COLO668 (cell line): ENCODE results near the gene GRIK1.

Experiments
- DNase-seq: peaks from one replicate; lab custom pipeline; 2025; ENCODE audit not compliant: unreplicated experiment; lab: John Stamatoyannopoulos, UW

The GRIK1 gene

GRCh38 chr21:29914326-29914725, 25.5 kb downstream of the GRIK1 start:
- no peak for DNase-seq

DNA sequence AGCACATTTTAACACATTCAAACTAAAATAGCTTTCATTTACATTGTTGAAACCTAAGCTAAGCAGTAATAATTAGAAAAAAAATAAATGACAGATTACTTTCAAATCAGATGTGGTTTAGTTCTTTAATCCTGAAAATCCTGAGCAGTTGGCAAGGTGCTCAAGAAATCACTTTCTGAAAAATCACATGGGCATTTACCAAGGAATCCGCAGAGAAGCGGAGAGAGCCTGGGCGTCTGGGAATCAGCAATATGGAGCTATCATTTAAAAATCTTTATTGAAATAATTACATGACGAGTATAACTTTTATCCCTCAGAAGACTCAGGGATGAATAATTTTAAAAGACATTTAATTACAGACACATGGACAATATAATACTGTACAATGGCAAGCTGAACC, 30.2 kb downstream of the GRIK1 start:
- no peak for DNase-seq

GRCh38 chr21:29904359-29905282, 35.2 kb downstream of the GRIK1 start:
- no peak for DNase-seq

GRCh38 chr21:29896884-29897283, 42.9 kb downstream of the GRIK1 start:
- DNase-seq, result no peak

DNA sequence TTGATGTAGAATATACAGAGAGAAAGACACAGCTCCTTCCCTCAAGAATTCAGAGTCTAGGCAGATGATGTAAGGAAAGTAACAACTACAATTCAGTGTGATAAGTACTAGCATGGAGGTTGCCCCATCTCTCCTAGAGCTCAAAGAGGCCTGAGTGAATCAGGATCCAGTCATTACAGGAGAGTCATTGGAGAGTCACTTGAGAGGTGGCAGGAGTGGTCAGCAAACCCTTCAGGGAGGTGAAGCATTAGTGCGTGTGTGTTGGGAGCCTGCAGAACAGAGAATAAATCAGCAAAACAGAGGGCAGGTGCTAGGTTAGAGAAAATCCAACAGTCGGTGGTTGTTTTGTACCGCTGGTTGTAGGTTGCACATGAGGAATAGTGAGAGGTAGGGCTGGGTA, 46.1 kb downstream of the GRIK1 start:
- DNase-seq, result no peak

- no peak for DNase-seq
These were observed 47.4 kb downstream of the GRIK1 start for GRCh38 chr21:29892379-29892778.

GRCh38 chr21:29888437-29888836, 51.4 kb downstream of the GRIK1 start:
- no peak for DNase-seq

GRCh38 chr21:29887313-29888009, 52.3 kb downstream of the GRIK1 start:
- no peak for DNase-seq

DNA sequence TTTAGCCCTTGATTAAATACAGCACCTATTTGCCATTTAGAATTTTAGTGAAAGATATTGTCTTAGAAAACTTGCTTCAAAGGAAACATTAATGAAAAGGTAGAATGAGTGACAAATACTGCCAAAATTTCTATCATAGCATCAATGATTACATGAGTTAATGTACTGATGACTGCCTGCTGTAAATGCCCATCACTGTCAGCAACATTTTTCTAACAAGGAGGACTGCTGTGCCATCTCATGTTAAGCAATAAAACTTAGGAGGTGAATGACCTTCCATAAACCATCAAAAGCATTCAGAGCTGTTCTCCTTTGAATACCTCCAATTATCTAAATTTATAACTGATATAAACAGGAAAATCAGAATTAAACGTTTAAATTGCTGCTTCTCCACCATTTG, 54.3 kb downstream of the GRIK1 start:
- no peak for DNase-seq

- no peak for DNase-seq
These were observed 63.9 kb downstream of the GRIK1 start for GRCh38 chr21:29875873-29876272.

DNA sequence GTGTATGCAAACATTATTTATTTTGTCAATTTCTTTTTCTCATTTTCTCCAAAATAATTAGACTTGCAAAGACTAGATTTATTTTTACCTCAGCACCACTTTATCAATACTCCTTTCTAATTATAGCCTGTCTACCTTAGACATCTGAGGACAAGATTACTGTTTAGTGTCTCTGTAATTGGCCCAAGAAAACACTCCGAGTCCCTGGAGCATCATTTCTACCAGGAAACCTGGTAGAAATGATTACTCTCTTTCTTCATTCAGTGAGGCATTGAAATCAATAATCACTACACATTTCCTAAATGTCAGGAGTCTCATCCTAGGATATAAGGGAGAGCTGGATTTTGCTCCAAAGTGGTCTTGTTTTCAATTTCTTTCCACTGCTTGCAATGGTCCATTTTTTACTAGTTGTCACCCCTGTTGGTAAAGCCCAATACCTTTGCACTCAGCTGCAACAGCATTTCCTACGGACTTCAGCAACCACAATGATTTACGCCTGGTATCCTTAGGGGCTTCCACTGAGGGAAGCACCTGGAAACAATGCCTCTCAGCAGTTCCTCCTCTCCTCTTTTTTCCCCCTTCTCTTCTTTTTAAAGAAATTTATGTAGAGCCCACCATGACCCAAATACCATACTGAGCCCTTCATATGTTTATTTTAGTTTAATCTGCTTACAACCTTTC, 64.6 kb downstream of the GRIK1 start:
- DNase-seq, result no peak

DNA sequence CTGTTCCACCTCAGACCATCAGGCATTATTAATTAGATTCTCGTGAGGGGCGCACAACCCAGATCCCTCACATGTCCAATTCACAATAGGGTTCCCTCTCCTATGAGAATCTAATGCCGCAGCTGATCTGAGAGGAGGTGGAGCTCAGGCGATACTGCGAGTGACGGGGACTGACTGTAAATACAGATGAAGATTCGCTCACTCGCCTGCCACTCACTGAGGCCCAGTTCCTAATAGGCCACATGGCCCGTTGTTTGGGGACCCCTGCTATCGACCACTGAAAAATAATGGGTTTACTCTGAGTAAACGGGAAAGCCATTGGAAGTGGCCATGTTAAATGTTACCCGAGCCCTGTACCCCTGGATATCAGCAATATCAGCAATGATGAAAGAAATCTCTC, 65.9 kb downstream of the GRIK1 start:
- no peak for DNase-seq

GRCh38 chr21:29870814-29871213, 69.0 kb downstream of the GRIK1 start:
- DNase-seq, result no peak

GRCh38 chr21:29867796-29868195, 72.0 kb downstream of the GRIK1 start:
- no peak for DNase-seq

DNA sequence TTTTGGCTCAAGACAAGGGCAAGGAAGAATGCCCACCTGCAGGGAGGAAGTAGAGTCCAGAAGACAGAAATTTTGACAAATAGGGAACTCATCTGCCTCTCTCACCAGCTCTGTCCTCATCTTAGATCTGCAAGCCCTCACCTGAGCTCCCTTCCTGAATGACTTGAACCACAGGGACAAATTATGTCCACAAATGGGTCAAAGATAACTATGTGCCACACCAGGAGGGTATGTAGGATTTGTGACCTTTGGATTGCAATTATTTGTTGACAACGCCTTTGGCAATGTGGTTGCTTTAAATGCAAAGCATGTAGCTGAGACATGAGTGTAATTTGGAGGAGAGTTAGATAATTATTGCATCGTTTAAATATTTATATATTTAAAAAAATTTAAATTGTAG, 79.5 kb downstream of the GRIK1 start:
- DNase-seq, result no peak

DNA sequence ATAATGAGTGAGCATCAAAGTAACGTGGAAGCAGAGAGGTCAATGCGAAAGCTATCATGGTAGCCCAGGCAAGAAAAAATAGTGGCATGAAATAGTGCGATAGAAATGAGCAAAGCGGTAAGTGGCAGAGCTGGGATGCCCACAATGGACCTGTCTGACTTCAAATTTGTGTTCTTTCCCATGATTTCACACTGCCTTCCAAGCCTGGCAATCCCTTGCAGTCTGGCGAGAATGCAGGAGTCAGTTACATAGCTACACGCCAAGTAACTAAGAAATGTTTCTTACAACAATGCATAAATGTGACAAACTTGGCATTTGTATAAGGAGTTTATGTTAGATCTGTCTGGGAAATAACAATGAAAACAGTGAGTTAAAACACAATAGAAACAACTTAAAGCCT, 82.6 kb downstream of the GRIK1 start:
- no peak for DNase-seq

DNA sequence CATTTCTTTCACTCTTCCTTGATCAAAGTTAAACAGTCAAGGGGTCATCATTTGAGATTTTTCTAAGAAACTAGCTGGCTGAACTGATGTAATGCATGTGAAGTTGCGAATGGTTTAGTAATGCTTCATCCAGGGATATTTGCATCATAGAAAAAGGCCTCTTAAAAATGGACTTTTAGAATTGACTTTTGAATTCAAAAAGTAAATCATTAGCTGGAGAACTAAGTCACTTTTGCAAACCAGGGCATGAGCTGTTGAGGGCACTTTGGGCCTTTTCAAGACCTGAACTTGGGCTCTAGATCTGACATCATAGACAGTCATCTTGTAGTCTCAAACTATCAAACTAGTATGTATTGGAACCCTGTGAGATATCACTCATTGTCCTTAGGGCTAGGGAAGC, 85.0 kb downstream of the GRIK1 start:
- no peak for DNase-seq

DNA sequence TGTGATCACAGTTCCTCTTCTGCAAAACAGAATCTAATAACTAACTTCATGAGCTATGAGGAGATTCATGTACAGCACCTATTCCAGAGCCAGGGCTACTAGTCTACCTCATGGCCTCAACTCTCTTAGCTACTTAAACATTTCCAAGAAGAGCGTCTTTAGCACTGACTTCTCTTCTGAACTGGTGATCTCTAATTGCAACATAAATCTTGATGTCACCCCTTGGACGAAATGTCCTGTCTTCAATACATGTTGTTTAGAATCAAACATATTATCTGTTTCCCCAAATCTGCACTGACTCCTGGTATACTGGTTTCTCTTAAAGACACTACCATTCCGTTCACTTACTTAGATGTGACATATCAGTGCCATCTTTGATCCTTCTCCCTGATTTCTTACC, 88.2 kb downstream of the GRIK1 start:
- DNase-seq, result no peak

GRCh38 chr21:29849735-29850176, 90.0 kb downstream of the GRIK1 start:
- peak; percentile 65 for DNase-seq

DNA sequence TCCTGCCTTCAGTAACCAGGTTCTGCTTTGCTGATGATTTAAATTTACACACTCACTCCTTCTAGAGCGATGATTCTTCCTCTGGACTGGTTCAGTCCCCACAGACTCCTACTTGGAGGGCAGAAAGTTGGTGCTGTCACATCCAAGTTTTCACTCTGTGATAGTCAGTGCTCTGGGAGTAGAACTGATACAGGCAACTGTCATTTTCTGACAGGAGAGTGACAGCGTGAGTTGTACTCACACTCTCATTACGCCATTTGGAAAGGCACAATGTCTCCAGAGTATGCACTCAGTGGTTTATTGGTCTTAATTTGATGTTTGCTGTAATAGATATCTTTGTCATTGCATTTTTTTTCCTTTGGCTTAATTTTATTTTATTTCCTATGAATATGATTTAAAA, 96.0 kb downstream of the GRIK1 start:
- no peak for DNase-seq

DNA sequence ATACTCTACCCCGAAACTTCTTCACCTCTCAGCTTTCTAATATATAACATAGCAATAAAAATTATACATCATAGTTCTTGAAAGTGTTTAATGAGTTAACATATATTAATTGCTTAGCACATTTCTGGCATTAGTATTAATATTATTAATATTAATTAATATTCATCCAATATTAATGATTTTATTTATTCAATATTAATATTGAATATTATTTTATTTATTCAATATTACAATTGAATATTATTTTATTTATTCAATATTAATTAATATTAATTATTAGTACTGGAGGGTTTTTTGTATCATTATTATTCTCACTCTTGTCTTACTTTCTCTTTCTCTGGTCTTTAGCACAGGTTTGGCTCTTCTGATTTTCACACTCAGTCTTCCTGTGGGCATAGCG, 105.2 kb downstream of the GRIK1 start:
- no peak for DNase-seq

- no peak for DNase-seq
These were observed 107.6 kb downstream of the GRIK1 start for GRCh38 chr21:29832217-29832616.
